Skeletal muscle cell (primary cell): ENCODE results near the gene APOA1.
A peak's percentile ranks its signal among the peaks of the same experiment; 100 is the strongest.
"Not testable (repeated sequence)": the region's sequence is repeated elsewhere in the genome, so short reads cannot be mapped to it uniquely, and the experiment has no call there.

Experiments used
- DNase-seq: peaks from one replicate; pipeline ENCODE4 v3.0.0-alpha.2; 2010; ENCODE audit warnings: low read depth
- H3K4me3 ChIP-seq: 2 replicates; pipeline ENCODE4 v1.5.1; 2011; ENCODE audit warnings: low read depth, mild to moderate bottlenecking, control low read depth, low read length, moderate library complexity

Gene APOA1

DNA sequence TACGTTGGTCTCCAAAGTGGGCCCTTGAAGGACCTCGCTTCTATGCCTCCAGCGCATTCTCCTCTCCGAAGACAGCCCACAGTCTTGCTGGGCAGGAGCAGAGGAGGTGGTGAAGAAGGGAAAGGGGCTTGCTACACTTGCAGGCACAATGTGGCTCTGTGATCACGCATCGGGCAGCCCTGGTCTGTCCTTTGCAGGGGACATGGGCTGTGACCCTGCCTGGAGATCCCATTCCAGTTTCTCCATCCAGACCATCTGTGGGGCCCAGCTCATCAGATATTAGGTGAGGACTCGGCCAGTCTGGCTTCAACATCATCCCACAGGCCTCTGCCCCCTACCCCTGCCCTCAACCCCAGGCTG lies 810 bp downstream of the APOA1 start:
- H3K4me3 ChIP-seq: no peak overlapping the region
- DNase-seq: no peak

DNA sequence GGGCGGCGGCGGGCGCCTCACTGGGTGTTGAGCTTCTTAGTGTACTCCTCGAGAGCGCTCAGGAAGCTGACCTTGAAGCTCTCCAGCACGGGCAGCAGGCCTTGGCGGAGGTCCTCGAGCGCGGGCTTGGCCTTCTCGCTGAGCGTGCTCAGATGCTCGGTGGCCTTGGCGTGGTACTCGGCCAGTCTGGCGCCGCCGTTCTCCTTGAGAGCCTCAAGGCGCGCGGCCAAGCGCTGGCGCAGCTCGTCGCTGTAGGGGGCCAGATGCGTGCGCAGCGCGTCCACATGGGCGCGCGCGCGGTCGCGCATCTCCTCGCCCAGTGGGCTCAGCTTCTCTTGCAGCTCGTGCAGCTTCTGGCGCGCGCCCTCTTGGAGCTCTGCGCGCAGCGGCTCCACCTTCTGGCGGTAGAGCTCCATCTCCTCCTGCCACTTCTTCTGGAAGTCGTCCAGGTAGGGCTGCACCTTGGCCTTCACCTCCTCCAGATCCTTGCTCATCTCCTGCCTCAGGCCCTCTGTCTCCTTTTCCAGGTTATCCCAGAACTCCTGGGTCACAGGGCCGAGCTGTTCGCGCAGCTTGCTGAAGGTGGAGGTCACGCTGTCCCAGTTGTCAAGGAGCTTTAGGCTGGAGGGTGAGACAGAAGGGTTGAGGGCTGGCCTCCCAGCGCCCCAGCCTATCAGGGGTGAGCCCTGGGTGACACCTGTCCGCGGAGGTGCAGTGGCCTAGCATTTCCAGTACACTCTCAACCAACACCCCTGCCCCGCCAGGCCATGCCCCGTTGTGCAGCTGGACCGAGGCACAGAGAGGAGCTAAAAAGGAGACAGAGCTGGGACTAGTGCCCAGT lies 1.4 kb downstream of the APOA1 start:
- peak; percentile 87 for DNase-seq
- peak overlapping the region; percentile 32 for H3K4me3 ChIP-seq

DNA sequence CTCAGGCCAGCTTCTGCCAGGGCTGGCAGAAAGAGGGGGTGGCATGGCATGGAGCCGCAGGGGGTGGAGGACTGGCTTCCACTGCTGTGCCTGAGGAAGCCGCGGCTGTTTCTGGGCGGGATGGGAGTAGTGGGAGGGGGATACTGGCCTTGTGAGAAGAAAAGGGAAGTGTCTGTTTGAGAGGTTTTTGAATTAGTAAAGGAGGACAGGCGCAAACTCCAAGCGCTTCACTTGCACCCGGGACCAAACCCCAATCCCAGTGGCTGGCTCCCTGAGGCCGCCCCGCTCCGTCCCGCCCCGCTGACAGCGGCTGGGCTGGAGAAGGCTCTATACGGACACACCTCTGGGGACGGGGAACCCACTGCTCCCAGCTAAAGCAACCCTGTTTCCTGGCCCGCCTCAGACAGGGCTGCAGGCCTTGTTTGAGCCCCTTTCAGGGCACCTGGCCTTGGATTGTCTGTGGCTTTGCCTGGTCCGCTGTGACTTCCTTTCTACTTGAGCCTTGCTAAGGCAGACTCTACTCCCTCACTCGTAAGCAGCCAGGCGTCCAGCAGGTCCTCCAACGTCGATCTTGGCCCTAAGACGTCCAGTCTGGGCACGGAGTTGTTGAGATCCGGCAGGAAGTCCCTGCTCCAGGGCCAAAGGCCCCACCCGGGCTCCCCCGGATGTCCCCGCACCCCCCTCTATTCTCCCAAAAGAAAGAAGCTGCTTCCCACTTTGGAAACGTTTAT lies 2.2 kb downstream of the APOA1 start:
- DNase-seq: no peak
- H3K4me3 ChIP-seq: peak overlapping the region; percentile 32

DNA sequence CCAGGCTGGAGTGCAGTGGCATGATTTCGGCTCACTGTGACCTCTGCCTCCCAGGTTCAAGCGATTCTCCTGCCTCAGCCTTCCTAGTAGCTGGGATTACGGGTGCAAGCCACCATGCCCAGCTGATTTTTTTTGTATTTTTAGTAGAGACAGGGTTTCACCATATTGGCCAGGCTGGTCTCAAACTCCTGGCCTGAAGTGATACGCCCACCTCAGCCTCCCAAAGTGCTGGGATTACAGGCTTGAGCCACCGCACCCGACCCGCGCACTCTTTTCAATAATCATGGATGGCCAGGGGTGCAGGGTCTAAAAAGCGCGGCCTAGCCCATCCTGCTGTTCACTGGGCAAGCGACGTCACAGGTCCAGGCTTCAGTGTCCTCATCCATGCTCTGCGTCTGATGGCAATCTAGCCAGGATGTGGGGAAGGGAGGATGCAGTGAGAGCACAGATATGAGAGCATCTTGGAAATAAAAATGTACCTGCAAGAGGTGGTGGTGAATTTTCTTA lies 2.8 kb downstream of the APOA1 start:
- not testable (repeated sequence) for H3K4me3 ChIP-seq

DNA sequence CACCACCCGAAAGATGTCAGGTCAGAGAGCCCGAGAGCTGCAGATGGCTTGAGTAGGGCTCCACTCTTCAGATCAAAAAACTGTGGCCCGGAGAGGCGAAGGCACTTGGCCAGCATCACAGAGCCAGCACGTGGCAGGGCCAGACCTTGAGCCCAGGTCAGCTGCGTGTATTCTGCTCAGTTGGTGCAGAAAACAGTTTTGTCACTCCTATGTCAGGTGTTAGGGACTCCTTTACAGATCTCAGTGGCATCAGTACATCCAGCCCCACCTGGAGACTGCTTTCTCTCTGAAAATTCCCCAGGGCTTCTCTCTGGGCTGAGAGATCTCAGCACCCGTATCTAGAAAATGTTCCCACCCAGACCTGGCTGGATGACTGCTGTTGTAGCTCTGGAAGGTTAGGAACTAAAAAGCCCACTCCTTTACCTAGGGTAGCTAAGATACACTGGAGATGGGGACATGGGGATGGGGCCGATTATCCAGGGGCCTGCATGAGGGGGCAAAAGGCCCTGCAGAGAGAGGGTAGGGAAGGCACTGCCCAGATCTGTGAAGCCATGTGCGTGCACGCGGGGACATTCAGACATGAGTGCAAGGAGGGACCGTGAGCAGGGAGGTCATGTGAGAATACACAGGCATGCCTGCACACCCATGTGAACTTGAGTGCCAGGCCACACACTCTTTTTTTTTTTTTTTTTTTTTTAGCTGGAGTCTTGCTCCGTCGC lies 3.4 kb downstream of the APOA1 start:
- H3K4me3 ChIP-seq: no peak overlapping the region
- no peak for DNase-seq

More for the DNA sequence above, 2.8 kb downstream of the APOA1 start:
- not testable (repeated sequence) for DNase-seq

DNA sequence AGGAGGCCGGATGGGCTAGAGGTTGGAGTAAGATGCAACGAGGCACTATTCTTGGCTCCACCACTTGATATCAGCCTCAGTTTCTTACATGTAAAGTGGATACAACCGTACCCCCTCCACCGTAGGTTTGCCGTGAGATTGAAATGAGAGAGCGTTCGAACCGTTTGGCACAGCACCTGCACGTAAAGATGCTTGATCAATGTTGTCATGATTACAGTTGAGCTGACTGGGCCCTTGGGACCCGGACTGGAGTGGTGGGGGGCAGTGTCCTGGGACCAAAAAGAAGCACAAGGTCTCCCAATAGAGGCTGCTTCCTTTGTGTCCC lies 4.0 kb downstream of the APOA1 start:
- DNase-seq: no peak
- no peak overlapping the region for H3K4me3 ChIP-seq

DNA sequence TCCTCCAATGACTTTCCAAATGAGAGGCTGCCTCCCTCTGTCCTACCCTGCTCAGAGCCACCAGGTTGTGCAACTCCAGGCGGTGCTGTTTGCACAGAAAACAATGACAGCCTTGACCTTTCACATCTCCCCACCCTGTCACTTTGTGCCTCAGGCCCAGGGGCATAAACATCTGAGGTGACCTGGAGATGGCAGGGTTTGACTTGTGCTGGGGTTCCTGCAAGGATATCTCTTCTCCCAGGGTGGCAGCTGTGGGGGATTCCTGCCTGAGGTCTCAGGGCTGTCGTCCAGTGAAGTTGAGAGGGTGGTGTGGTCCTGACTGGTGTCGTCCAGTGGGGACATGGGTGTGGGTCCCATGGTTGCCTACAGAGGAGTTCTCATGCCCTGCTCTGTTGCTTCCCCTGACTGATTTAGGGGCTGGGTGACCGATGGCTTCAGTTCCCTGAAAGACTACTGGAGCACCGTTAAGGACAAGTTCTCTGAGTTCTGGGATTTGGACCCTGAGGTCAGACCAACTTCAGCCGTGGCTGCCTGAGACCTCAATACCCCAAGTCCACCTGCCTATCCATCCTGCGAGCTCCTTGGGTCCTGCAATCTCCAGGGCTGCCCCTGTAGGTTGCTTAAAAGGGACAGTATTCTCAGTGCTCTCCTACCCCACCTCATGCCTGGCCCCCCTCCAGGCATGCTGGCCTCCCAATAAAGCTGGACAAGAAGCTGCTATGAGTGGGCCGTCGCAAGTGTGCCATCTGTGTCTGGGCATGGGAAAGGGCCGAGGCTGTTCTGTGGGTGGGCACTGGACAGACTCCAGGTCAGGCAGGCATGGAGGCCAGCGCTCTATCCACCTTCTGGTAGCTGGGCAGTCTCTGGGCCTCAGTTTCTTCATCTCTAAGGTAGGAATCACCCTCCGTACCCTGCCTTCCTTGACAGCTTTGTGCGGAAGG lies 4.8 kb downstream of the APOA1 start:
- no peak overlapping the region for H3K4me3 ChIP-seq
- DNase-seq: no peak

DNA sequence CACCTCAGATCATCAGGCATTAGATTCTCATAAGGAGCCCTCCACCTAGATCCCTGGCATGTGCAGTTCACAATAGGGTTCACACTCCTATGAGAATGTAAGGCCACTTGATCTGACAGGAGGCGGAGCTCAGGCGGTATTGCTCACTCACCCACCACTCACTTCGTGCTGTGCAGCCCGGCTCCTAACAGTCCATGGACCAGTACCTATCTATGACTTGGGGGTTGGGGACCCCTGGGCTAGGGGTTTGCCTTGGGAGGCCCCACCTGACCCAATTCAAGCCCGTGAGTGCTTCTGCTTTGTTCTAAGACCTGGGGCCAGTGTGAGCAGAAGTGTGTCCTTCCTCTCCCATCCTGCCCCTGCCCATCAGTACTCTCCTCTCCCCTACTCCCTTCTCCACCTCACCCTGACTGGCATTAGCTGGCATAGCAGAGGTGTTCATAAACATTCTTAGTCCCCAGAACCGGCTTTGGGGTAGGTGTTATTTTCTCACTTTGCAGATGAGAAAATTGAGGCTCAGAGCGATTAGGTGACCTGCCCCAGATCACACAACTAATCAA lies 5.6 kb downstream of the APOA1 start:
- no peak overlapping the region for H3K4me3 ChIP-seq
- DNase-seq: no peak

DNA sequence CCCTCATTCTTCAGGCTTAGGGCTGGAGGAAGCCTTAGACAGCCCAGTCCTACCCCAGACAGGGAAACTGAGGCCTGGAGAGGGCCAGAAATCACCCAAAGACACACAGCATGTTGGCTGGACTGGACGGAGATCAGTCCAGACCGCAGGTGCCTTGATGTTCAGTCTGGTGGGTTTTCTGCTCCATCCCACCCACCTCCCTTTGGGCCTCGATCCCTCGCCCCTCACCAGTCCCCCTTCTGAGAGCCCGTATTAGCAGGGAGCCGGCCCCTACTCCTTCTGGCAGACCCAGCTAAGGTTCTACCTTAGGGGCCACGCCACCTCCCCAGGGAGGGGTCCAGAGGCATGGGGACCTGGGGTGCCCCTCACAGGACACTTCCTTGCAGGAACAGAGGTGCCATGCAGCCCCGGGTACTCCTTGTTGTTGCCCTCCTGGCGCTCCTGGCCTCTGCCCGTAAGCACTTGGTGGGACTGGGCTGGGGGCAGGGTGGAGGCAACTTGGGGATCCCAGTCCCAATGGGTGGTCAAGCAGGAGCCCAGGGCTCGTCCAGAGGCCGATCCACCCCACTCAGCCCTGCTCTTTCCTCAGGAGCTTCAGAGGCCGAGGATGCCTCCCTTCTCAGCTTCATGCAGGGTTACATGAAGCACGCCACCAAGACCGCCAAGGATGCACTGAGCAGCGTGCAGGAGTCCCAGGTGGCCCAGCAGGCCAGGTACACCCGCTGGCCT lies 7.1 kb downstream of the APOA1 start:
- H3K4me3 ChIP-seq: no peak overlapping the region
- no peak for DNase-seq

DNA sequence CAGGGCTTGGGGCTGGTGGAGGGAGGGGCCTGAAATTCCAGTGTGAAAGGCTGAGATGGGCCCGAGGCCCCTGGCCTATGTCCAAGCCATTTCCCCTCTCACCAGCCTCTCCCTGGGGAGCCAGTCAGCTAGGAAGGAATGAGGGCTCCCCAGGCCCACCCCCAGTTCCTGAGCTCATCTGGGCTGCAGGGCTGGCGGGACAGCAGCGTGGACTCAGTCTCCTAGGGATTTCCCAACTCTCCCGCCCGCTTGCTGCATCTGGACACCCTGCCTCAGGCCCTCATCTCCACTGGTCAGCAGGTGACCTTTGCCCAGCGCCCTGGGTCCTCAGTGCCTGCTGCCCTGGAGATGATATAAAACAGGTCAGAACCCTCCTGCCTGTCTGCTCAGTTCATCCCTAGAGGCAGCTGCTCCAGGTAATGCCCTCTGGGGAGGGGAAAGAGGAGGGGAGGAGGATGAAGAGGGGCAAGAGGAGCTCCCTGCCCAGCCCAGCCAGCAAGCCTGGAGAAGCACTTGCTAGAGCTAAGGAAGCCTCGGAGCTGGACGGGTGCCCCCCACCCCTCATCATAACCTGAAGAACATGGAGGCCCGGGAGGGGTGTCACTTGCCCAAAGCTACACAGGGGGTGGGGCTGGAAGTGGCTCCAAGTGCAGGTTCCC lies 7.8 kb downstream of the APOA1 start, which contains the start of gene APOC3:
Gene APOC3 (plus strand): TSS at position 383 of the 659 bp plus-strand sequence. CDS start 676 bp downstream, outside the sequence.
- H3K4me3 ChIP-seq: no peak within 1 kb of the TSS
- peak; percentile 30 for DNase-seq

DNA sequence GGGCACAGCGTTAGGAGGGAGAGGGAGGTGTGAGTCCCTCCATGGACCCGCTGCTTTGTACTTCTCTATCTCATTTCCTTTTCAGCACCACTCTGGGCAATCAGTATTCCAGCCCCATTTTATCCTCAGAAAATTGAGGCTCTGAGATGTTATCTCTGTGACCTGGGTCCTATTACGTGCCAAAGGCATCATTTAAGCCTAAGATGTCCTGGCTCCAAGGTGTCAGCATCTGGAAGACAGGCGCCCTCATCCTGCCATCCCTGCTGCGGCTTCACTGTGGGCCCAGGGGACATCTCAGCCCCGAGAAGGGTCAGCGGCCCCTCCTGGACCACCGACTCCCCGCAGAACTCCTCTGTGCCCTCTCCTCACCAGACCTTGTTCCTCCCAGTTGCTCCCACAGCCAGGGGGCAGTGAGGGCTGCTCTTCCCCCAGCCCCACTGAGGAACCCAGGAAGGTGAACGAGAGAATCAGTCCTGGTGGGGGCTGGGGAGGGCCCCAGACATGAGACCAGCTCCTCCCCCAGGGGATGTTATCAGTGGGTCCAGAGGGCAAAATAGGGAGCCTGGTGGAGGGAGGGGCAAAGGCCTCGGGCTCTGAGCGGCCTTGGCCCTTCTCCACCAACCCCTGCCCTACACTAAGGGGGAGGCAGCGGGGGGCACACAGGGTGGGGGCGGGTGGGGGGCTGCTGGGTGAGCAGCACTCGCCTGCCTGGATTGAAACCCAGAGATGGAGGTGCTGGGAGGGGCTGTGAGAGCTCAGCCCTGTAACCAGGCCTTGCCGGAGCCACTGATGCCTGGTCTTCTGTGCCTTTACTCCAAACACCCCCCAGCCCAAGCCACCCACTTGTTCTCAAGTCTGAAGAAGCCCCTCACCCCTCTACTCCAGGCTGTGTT lies 8.5 kb downstream of the APOA1 start:
- H3K4me3 ChIP-seq: no peak overlapping the region
- DNase-seq: no peak

DNA sequence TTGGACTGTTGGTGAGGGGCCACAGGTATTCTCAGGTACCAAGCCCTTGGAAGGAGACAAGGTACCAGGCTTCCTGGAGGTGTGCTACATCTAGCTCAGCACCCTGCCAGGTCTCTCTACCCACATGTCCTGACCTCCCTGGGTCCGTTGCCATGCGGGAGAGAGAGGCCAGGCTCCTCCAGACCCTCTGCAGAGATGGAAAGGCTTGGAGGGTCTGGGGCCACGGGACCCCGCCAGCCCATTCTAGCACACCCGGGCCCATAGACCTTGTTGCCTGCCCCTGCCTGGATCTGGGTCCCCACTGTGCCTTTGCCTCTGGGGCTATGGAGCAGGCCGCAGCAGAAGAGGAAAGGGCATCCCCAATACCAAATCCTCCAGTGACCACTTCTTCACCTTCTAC lies 10.0 kb downstream of the APOA1 start:
- DNase-seq: no peak
- H3K4me3 ChIP-seq: no peak overlapping the region

DNA sequence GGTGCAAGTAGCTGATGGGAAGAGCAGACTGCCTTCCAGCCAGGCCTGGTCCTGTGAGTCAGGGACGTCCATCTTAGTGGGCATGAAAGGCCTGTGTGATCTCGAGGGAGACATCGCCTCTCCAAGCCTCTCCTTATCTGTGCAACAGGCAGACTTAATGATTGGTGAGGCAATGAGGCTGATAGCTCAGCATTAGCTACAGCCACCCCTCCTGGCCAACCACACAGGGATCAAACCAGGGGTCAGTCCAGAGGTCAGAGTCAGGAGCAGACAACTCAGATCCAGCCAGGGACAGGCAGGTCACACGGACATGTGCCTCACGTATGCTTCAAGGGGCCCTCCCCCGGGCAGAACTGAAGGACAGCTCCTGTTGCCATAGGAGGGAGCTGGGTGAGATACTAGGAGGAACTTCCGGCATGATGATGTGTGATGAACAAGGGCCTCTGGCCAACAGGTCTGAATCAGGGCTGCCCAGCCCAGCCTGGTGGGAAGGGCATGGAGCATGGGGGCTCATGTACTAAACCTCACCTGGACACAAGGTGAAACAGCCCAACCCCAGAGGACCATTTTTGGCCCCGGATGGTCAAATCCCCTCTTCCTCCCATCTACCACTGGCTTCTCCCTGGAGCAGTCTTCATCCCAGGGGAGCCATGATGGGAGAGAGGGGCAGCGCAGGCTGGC lies 10.5 kb downstream of the APOA1 start:
- DNase-seq: no peak
- no peak overlapping the region for H3K4me3 ChIP-seq

DNA sequence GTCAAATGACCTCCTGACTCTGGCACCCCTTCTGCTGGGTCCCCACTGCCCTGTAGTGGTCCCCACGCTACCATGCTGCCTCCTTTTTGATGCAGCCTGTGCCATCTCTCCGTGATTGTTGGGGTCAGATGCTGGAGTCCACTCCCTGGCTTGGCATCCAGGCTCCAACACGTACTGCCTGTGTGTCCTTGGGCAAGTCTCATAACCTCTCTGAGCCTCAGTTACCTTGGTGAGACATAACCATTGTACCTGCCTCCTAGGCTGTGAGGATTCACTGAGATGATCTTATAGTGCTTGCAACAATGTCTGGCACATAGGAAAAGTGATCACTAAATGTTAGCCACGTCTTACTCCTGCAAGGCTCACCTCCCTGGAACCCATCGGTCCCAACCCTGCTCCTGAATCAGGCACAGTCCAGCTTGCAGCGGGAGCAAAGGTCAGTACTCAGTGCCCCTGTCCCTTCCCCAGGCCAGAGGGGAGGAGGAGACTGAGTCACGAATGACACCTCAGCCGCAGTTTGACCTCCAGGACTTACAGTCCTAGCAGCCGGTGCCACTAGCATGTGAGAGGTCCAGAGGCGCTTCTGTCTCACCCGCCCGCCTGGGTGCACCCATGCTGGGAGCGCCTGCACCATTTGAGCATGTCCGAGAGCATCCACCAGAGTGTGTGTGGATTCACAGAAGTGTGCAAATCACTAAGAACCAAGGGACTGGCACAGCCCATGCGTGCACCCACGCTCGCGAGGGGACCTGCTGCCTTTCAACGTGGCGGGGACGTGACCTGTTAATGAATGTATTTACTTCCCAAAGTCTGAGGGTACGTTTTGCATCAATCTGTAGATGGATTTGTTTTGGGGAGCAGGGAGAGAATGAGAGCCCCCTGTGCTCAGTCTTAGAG lies 11.3 kb downstream of the APOA1 start:
- H3K4me3 ChIP-seq: no peak overlapping the region
- no peak for DNase-seq

DNA sequence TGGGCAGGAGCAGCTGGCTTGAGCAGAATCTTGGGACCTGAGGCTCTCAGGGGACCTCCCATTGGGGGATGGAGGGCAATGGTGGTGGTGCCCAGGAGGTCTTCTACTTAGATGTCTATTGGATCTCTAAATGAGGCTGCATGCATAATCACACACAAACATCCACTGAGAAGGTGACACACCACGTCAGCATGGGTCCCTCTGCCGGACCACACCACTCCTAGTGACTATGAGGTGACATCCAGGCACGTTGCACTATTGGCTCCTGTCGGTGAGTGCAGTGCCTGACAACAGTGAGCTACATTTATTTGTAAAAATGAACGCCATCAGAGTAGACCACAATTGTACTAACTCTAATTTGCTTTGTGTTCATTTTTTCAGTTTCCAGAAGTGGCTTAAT lies 12.0 kb downstream of the APOA1 start:
- H3K4me3 ChIP-seq: no peak overlapping the region
- DNase-seq: no peak
